Endothelial cell of umbilical vein (primary cell): ENCODE data around the gene GRM4. TPM values are rescaled to one million over a fixed set of nuclear protein-coding genes. Genes with fewer than 3 reads are reported as not detected.

Source experiments
- BruUV-seq: library from RNA; stranded (reverse); fragments of 400-500 nt; replicated peaks from 2 replicates; lab custom pipeline; 2021; lab: Mats Ljungman, UMichigan
- CTCF ChIA-PET: fragments of 300-600, 350-600 bp; sonication (Branson Sonifier 250); formaldehyde crosslinking; loops from one replicate; lab custom pipeline; 2021; ENCODE audit warnings: antibody characterized with exemption, inconsistent platforms; lab: Charles Lee
- POLR2A ChIA-PET: fragments of 300-600, 350-600 bp; sonication (Branson Sonifier 250); formaldehyde crosslinking; loops from one replicate; lab custom pipeline; 2021; ENCODE audit warnings: antibody characterized with exemption, inconsistent platforms; lab: Charles Lee
- DNase-seq: peaks from one replicate; pipeline ENCODE4 v3.0.0-alpha.2; 2011; ENCODE audit warnings: low read depth, low spot score
- FAIRE-seq: peaks from 2 replicates; lab custom pipeline; 2011; peaks lifted over from hg19 to GRCh38; lab: Jason Lieb, UNC
- H2AFZ ChIP-seq: 2 replicates; pipeline ENCODE4 v1.6.0; 2012; ENCODE audit warnings: low read depth, low read length, control low read depth, inconsistent platforms
- H3K27ac ChIP-seq: 2 replicates; pipeline ENCODE4 v1.5.1; 2011; ENCODE audit warnings: low read depth, mild to moderate bottlenecking, control low read depth, low read length, moderate library complexity; ENCODE audit not compliant: insufficient read depth
- H3K27me3 ChIP-seq, 2 experiments: 2 replicates each; pipeline versions ENCODE4 v1.6.0 to v1.6.1; 2011; ENCODE audit warnings: low read length in 2 of 2, mixed read lengths in 1 of 2; ENCODE audit not compliant: control insufficient read depth in 2 of 2, insufficient read depth in 2 of 2
- H3K36me3 ChIP-seq, 2 experiments: 2 replicates in 1 of 2; 3 replicates in 1 of 2; pipeline ENCODE4 v1.5.1; 2011; ENCODE audit warnings: low read length in 2 of 2, mild to moderate bottlenecking in 1 of 2, moderate library complexity in 1 of 2; ENCODE audit not compliant: control insufficient read depth in 2 of 2, insufficient read depth in 2 of 2; ENCODE audit errors: extremely low read depth in 1 of 2
- H3K4me1 ChIP-seq: 3 replicates; pipeline ENCODE4 v1.5.1; 2011; ENCODE audit warnings: mild to moderate bottlenecking, low read length; ENCODE audit not compliant: control insufficient read depth, insufficient read depth; ENCODE audit errors: extremely low read depth
- H3K4me2 ChIP-seq: 2 replicates; pipeline ENCODE4 v1.6.1; 2011; ENCODE audit warnings: low read length, control low read depth, mixed read lengths; ENCODE audit not compliant: insufficient read depth
- H3K4me3 ChIP-seq, 3 experiments: fragments of 200-600 bp in 1 of 3; sonication (generic), shearing (Covaris generic) in 1 of 3; replicated peaks in 1 of 3; 2 replicates each; pipeline ENCODE4 v1.5.1; 2011 to 2016; ENCODE audit warnings: control low read depth in 3 of 3, low read length in 3 of 3, mild to moderate bottlenecking in 2 of 3, inconsistent platforms in 1 of 3, low read depth in 1 of 3, moderate library complexity in 1 of 3; ENCODE audit not compliant: insufficient read depth in 1 of 3
- H3K79me2 ChIP-seq: 2 replicates; pipeline ENCODE4 v1.6.0; 2012; ENCODE audit warnings: low read length, inconsistent platforms; ENCODE audit not compliant: control insufficient read depth, insufficient read depth
- H3K9ac ChIP-seq: replicated peaks from 2 replicates; pipeline ENCODE3; 2011; ENCODE audit warnings: low read length, control low read depth; ENCODE audit not compliant: insufficient read depth; ENCODE audit errors: extremely low read depth
- H3K9me1 ChIP-seq: replicated peaks from 3 replicates; pipeline ENCODE4 v1.6.0; 2011; ENCODE audit warnings: mild to moderate bottlenecking, low read length; ENCODE audit not compliant: control insufficient read depth, insufficient read depth; ENCODE audit errors: extremely low read depth
- H3K9me3 ChIP-seq: replicated peaks from 2 replicates; pipeline ENCODE4 v1.5.1; 2012; ENCODE audit warnings: low read length, inconsistent platforms; ENCODE audit not compliant: control insufficient read depth, insufficient read depth
- H4K20me1 ChIP-seq: replicated peaks from 2 replicates; pipeline ENCODE3; 2011; ENCODE audit warnings: mild to moderate bottlenecking, low read length; ENCODE audit not compliant: control insufficient read depth, insufficient read depth; ENCODE audit errors: extremely low read depth
- FOS ChIP-seq: IDR thresholded peaks from 2 replicates; pipeline ENCODE4 v1.6.1; 2011; ENCODE audit warnings: mild to moderate bottlenecking, low read length, moderate library complexity, borderline replicate concordance; ENCODE audit not compliant: insufficient read depth
- GATA2 ChIP-seq: IDR thresholded peaks from 2 replicates; pipeline ENCODE4 v1.7.0; 2011; ENCODE audit warnings: low read depth, mild to moderate bottlenecking, moderate library complexity, mixed read lengths, low read length; ENCODE audit not compliant: insufficient read length, insufficient read depth
- JUN ChIP-seq: IDR thresholded peaks from 2 replicates; pipeline ENCODE4 v1.6.1; 2011; ENCODE audit warnings: borderline replicate concordance, low read depth; ENCODE audit not compliant: insufficient read length, insufficient read depth
- POLR2A ChIP-seq: IDR thresholded peaks from 2 replicates; pipeline ENCODE4 v1.6.1; 2012; ENCODE audit warnings: low read depth, mild to moderate bottlenecking, control low read depth, low read length
- POLR2AphosphoS5 ChIP-seq: IDR thresholded peaks from 2 replicates; pipeline ENCODE4 v1.6.1; 2012; ENCODE audit warnings: low read depth, mild to moderate bottlenecking, control low read depth, low read length, moderate library complexity; ENCODE audit not compliant: insufficient read depth
- dilution Hi-C: fragments of 300-500 bp; cut with MboI; formaldehyde crosslinking; loops from one replicate; pipeline ENCODE4 v1.15.0; 2019; ENCODE audit warnings: low sequenced_read_pairs; ENCODE audit not compliant: extremely low pct_ligation_motif_present
- intact Hi-C: fragments of 100-400 bp; cut with micrococcal nuclease; formaldehyde crosslinking; loops from one replicate; pipeline ENCODE4 v1.10.0; 2022
- polyA plus RNA-seq, 4 experiments: library from polyadenylated mRNA; depleted of rRNA in 3 of 4; stranded (reverse) in 3 of 4; unstranded in 1 of 4; fragments of >200 nt; gene quantifications; 2 replicates each; pipeline versions ENCODE4 v1.2.1 to v1.2.3, GENCODE V29; 2011 to 2012; ENCODE audit warnings: missing spikeins in 1 of 4
- total RNA-seq: library from RNA; stranded (reverse); gene quantifications from 2 replicates; pipeline ENCODE4 v1.2.3, GENCODE V29; 2021
- TF ChIP-seq, protein P1 (sequence below): IDR thresholded peaks from 2 replicates; pipeline ENCODE4 v1.6.1; 2011; ENCODE audit not compliant: insufficient read depth, insufficient read length

The GRM4 gene
- total and polyA plus RNA-seq, 2 donors (not counting 3 experiments of a cell fraction or from before 2014, with no cell fraction given) = 0.03 TPM; not detected in 1

DNA sequence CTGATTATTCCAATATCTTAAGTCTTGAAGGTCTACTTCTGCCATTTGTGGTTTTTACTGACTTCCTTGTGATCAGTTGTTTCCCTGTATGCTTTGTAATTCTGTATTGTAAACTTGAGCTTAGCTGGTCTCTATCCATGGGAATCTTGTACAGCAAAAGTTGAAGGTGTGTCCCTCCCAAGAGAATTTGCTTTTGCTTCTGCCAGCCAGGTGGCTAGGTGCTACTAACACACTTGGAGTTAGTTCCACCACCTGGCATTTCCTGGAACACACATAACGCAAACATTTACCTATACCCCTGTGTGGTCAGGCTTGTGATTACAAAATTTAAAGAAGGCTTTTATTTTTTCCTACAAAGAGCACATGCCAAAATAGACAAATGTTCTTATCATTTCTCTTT, 141.2 kb downstream of the GRM4 start:
- Histone ChIP-seq H3K9me3 (no peaks in the 10 kb centered on the region), H3K27ac (no peak overlapping the region), H3K9ac (no peak overlapping the region), H3K4me1 (no peaks in the 10 kb centered on the region), H3K9me1 (no peaks in the 10 kb centered on the region), H3K27me3 (peaks cover 2 to 6% of the 10 kb centered on the region in 2 experiments), H3K79me2 (no peaks in the 10 kb centered on the region), H4K20me1 (no peaks in the 10 kb centered on the region), H2AFZ (no peak overlapping the region), H3K4me3 (no peak overlapping the region), H3K4me2 (no peak overlapping the region), H3K36me3 (no peaks in the 10 kb centered on the region)
- BruUV-seq = no TSS peak
- CTCF ChIA-PET = no interaction called here
- TF ChIP-seq FOS = no peak
- TF ChIP-seq POLR2A = no peak
- TF ChIP-seq GATA2 = no peak
- TF ChIP-seq JUN = no peak
- DNase-seq (no peak), FAIRE-seq (no peak)
- POLR2A ChIA-PET = no interaction called here
- dilution Hi-C loops (no loop called here), intact Hi-C loops (no loop called here)

DNA sequence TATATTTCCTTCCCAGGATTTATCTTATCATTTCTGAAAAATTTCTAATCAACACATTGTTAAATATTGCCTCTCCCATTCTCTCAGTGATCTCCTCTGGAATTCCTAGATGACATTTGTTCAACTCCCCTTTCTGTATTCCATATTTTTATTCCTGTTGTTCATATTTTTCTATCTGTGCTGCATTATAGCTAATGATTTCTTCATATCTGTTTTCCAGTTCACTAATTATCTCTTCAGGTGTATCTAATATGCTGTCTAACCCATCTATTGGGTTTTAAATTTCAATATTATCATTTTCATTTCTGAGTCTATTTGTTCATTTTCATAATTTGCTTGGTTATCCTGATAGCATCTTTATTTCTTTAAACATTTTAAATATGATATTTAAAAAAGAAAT, 141.9 kb downstream of the GRM4 start:
- CTCF ChIA-PET = no interaction called here
- no peak overlapping the region for H3K4me3 ChIP-seq
- H3K27ac ChIP-seq = no peak overlapping the region
- dilution Hi-C loops = no loop called here
- H3K9me3 ChIP-seq = no peaks in the 10 kb centered on the region
- H3K9ac ChIP-seq = no peak overlapping the region
- BruUV-seq = no TSS peak
- FAIRE-seq (no peak), DNase-seq (no peak)
- no peak overlapping the region for H2AFZ ChIP-seq
- H3K27me3 ChIP-seq = peaks cover 2 to 4% of the 10 kb centered on the region in 2 experiments
- H3K9me1 ChIP-seq = no peaks in the 10 kb centered on the region
- no peaks in the 10 kb centered on the region for H3K36me3 ChIP-seq
- intact Hi-C loops = no loop called here
- H3K4me1 ChIP-seq = no peaks in the 10 kb centered on the region
- POLR2A ChIA-PET = no interaction called here
- no peaks in the 10 kb centered on the region for H4K20me1 ChIP-seq
- H3K79me2 ChIP-seq = no peaks in the 10 kb centered on the region
- no peak overlapping the region for H3K4me2 ChIP-seq
- TF ChIP-seq GATA2 = no peak
- TF ChIP-seq, protein P1, sequence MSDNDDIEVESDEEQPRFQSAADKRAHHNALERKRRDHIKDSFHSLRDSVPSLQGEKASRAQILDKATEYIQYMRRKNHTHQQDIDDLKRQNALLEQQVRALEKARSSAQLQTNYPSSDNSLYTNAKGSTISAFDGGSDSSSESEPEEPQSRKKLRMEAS = no peak
- no peak for TF ChIP-seq POLR2AphosphoS5
- no peak for TF ChIP-seq POLR2A
